Body of pancreas (tissue), 4 donors: ENCODE measurements around the gene WSCD1.

Source experiments
- CTCF ChIP-seq, 7 experiments: fragments of 450-650 bp in 4 of 7; fragments of 200-600 bp in 3 of 7; sonication (generic) in 3 of 7; IDR thresholded peaks; one replicate each; pipeline ENCODE4 v1.5.1; 2016 to 2019; ENCODE audit warnings: antibody characterized with exemption in 7 of 7
- POLR2A ChIP-seq, 3 donors: fragments of 450-650 bp; IDR thresholded peaks; one replicate each; pipeline ENCODE4 v1.6.1; 2016; ENCODE audit warnings: antibody characterized with exemption in 3 of 3, mild to moderate bottlenecking in 2 of 3

- no peak for TF ChIP-seq POLR2A (IDR thresholded peaks at IDR 0.05)
- no peak for TF ChIP-seq CTCF (IDR thresholded peaks at IDR 0.05)
Measured at GRCh38 chr17:6075845-6076244, 5.7 kb downstream of the WSCD1 start.
